ENCODE data around the gene FOXL1.

DNA sequence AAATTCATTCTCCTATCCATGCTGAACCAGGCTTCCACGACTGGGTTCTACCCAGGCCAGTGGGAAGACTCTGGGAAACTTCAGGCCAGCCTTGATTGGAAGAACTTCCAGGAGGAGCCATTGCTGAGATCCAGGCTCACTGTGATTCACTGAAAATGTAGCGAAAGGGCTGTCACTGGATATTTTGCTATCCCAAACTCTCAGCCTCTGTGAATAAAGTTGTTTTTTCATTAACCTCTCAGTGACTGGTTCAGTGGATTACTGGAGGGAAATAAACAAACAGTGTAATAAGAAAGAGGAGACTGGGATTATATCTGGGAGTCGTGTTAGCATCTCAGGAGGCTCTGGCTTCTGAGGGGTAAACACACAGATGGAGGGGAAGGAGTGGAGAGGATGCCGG is 3.1 kb downstream of the FOXL1 start:
- TF ChIP-seq, protein P1, sequence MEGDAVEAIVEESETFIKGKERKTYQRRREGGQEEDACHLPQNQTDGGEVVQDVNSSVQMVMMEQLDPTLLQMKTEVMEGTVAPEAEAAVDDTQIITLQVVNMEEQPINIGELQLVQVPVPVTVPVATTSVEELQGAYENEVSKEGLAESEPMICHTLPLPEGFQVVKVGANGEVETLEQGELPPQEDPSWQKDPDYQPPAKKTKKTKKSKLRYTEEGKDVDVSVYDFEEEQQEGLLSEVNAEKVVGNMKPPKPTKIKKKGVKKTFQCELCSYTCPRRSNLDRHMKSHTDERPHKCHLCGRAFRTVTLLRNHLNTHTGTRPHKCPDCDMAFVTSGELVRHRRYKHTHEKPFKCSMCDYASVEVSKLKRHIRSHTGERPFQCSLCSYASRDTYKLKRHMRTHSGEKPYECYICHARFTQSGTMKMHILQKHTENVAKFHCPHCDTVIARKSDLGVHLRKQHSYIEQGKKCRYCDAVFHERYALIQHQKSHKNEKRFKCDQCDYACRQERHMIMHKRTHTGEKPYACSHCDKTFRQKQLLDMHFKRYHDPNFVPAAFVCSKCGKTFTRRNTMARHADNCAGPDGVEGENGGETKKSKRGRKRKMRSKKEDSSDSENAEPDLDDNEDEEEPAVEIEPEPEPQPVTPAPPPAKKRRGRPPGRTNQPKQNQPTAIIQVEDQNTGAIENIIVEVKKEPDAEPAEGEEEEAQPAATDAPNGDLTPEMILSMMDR (IDR thresholded peaks at IDR 0.05), result no peak
- TF ChIP-seq POLR2A (IDR thresholded peaks at IDR 0.05), result no peak
